ENCODE data around the gene ZNF488.

DNA sequence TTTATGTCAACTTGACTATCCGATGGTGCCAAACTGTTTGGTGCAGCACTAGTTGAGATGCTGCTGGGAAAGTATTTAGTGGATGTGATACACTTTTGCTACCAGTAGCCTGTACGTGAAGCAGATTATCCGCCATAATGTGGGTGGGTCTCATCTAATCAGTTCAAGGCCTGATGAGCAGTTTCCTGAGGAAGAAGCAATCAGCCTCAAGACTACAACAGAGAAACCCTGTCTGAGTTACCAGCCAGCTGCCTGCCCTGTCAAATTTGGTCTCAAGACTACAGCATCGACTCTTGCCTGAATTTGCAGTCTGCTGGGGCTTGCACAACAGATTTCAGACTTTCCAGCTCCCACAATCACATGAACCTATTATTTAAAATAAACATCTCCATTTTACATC, 46.8 kb downstream of the ZNF488 start:
- TF ChIP-seq, protein P1, sequence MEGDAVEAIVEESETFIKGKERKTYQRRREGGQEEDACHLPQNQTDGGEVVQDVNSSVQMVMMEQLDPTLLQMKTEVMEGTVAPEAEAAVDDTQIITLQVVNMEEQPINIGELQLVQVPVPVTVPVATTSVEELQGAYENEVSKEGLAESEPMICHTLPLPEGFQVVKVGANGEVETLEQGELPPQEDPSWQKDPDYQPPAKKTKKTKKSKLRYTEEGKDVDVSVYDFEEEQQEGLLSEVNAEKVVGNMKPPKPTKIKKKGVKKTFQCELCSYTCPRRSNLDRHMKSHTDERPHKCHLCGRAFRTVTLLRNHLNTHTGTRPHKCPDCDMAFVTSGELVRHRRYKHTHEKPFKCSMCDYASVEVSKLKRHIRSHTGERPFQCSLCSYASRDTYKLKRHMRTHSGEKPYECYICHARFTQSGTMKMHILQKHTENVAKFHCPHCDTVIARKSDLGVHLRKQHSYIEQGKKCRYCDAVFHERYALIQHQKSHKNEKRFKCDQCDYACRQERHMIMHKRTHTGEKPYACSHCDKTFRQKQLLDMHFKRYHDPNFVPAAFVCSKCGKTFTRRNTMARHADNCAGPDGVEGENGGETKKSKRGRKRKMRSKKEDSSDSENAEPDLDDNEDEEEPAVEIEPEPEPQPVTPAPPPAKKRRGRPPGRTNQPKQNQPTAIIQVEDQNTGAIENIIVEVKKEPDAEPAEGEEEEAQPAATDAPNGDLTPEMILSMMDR (IDR thresholded peaks at IDR 0.05; ENCODE audit: low read length) = no peak
- no peak for TF ChIP-seq EZH2 (IDR thresholded peaks at IDR 0.05; ENCODE audit: borderline replicate concordance, low read length)
